Keratinocyte (primary cell): ENCODE data around the gene CENPP. TPM values are rescaled to one million over a fixed set of nuclear protein-coding genes. Genes with fewer than 3 reads are reported as not detected.

ENCODE experiments used
- DNase-seq: peaks from one replicate; pipeline ENCODE4 v3.0.0-alpha.2; 2011; ENCODE audit warnings: low read depth, missing footprints, low spot score
- FAIRE-seq: peaks from 2 replicates; lab custom pipeline; 2011; peaks lifted over from hg19 to GRCh38; lab: Jason Lieb, UNC
- H2AFZ ChIP-seq: 2 replicates; pipeline ENCODE4 v1.6.0; 2012; ENCODE audit warnings: low read length, control low read depth, inconsistent platforms; ENCODE audit not compliant: control insufficient read depth
- H3K27ac ChIP-seq: 2 replicates; pipeline ENCODE4 v1.5.1; 2011; ENCODE audit warnings: low read length; ENCODE audit not compliant: control insufficient read depth, insufficient read depth
- H3K27me3 ChIP-seq: 3 replicates; pipeline ENCODE4 v1.6.0; 2011; ENCODE audit warnings: low read length; ENCODE audit not compliant: control insufficient read depth, insufficient read depth; ENCODE audit errors: extremely low read depth
- H3K36me3 ChIP-seq, 2 experiments: 2 replicates in 1 of 2; 3 replicates in 1 of 2; pipeline ENCODE4 v1.5.1; 2011; ENCODE audit warnings: low read length in 2 of 2, mild to moderate bottlenecking in 1 of 2; ENCODE audit not compliant: control insufficient read depth in 2 of 2, insufficient read depth in 2 of 2; ENCODE audit errors: extremely low read depth in 1 of 2
- H3K4me1 ChIP-seq: 3 replicates; pipeline ENCODE4 v1.5.1; 2011; ENCODE audit warnings: low read length; ENCODE audit not compliant: control insufficient read depth, insufficient read depth; ENCODE audit errors: extremely low read depth
- H3K4me2 ChIP-seq: 3 replicates; pipeline ENCODE4 v1.6.0; 2011; ENCODE audit warnings: low read depth, low read length; ENCODE audit not compliant: control insufficient read depth, insufficient read depth; ENCODE audit errors: extremely low read depth
- H3K4me3 ChIP-seq, 3 experiments: fragments of 200-600 bp in 1 of 3; sonication (generic) in 1 of 3; 2 replicates in 2 of 3; 3 replicates in 1 of 3; pipeline ENCODE4 v1.5.1; 2011 to 2016; ENCODE audit warnings: low read length in 3 of 3, mild to moderate bottlenecking in 3 of 3, control low read depth in 2 of 3, inconsistent platforms in 1 of 3, low read depth in 1 of 3, mixed read lengths in 1 of 3, mixed run types in 1 of 3, moderate library complexity in 1 of 3; ENCODE audit not compliant: control insufficient read depth in 2 of 3, insufficient read depth in 2 of 3; ENCODE audit errors: extremely low read depth in 1 of 3
- H3K79me2 ChIP-seq: 2 replicates; pipeline ENCODE4 v1.6.0; 2012; ENCODE audit warnings: low read length; ENCODE audit not compliant: control insufficient read depth, insufficient read depth
- H3K9ac ChIP-seq: 3 replicates; pipeline ENCODE4 v1.6.0; 2011; ENCODE audit warnings: low read length; ENCODE audit not compliant: control insufficient read depth, insufficient read depth; ENCODE audit errors: extremely low read depth
- H3K9me1 ChIP-seq: 3 replicates; pipeline ENCODE4 v1.6.0; 2011; ENCODE audit warnings: low read length; ENCODE audit not compliant: control insufficient read depth, insufficient read depth; ENCODE audit errors: extremely low read depth
- H3K9me3 ChIP-seq: 2 replicates; pipeline ENCODE4 v1.5.1; 2012; ENCODE audit warnings: low read depth, low read length; ENCODE audit not compliant: control insufficient read depth
- H4K20me1 ChIP-seq: 3 replicates; pipeline ENCODE4 v1.6.0; 2011; ENCODE audit warnings: low read length; ENCODE audit not compliant: control insufficient read depth, insufficient read depth; ENCODE audit errors: extremely low read depth
- EZH2 ChIP-seq: IDR thresholded peaks from one replicate; pipeline ENCODE4 v1.6.1; 2012; ENCODE audit warnings: inconsistent platforms, mild to moderate bottlenecking, low read length, moderate library complexity
- dilution Hi-C: fragments of 300-500 bp; cut with MboI; formaldehyde crosslinking; loops from one replicate; pipeline ENCODE4 v1.7.0; 2020; ENCODE audit warnings: low sequenced_read_pairs; ENCODE audit not compliant: extremely low pct_ligation_motif_present
- polyA plus RNA-seq, 5 experiments: library from polyadenylated mRNA; depleted of rRNA in 3 of 5; stranded (reverse) in 3 of 5; stranded (forward) in 1 of 5; unstranded in 1 of 5; fragments of >200 nt; gene quantifications; 1 replicate in 1 of 5; 2 replicates in 3 of 5; 3 replicates in 1 of 5; pipeline versions ENCODE4 v1.2.1 to v1.2.3, GENCODE V29; 2011 to 2012; ENCODE audit warnings: missing spikeins in 2 of 5, low read depth in 1 of 5, low replicate concordance in 1 of 5
- TF ChIP-seq, protein P1 (sequence below), 3 experiments: IDR thresholded peaks in 1 of 3; conservative IDR thresholded peaks in 1 of 3; optimal IDR thresholded peaks in 1 of 3; 2 replicates in 2 of 3; 3 replicates in 1 of 3; pipeline versions ENCODE3 to v1.5.1; 2011; ENCODE audit warnings: low read length in 3 of 3, mild to moderate bottlenecking in 3 of 3, moderate library complexity in 2 of 3, control low read depth in 1 of 3, inconsistent platforms in 1 of 3; ENCODE audit not compliant: insufficient read depth in 2 of 3; ENCODE audit errors: extremely low read depth in 1 of 3

CENPP gene
- polyA plus RNA-seq, 1 donor (not counting 4 experiments of a cell fraction or from before 2014, with no cell fraction given): 6.7 TPM

GRCh38 chr9:92509050-92509449 lies 183.3 kb downstream of the CENPP start:
- no peak for FAIRE-seq
- H3K4me1 ChIP-seq: peaks cover 36% of the 10 kb centered on the region
- dilution Hi-C loops: no loop called here

DNA sequence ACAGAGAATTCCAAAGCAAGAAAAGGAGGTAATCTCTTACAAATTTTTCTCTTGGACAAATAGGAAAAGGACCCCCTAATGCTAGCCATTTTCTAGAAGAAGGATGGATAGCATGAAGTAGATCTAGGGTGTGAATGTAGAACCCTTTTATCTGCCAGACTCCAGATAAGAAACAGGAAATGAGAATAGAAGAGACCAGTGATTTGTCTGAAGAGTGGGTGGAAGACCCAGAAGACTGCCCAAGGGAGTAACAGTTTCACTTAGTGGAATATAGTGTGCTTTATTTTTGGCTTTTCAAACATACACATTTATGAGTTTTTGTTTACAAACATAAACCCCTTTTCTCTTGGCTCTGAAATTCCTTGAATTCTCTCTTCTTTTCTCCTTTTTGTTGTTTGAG lies 185.0 kb downstream of the CENPP start:
- dilution Hi-C loops: no loop called here

More at GRCh38 chr9:92509050-92509449, 183.3 kb downstream of the CENPP start:
- H3K4me2 ChIP-seq: no peak overlapping the region
- no peak overlapping the region for H3K4me3 ChIP-seq
- no peak overlapping the region for H3K9ac ChIP-seq
- no peak overlapping the region for H3K27ac ChIP-seq
- no peaks in the 10 kb centered on the region for H3K27me3 ChIP-seq
- H2AFZ ChIP-seq: no peak overlapping the region
- no peaks in the 10 kb centered on the region for H3K36me3 ChIP-seq
- no peaks in the 10 kb centered on the region for H3K79me2 ChIP-seq
- no peak for DNase-seq
- H4K20me1 ChIP-seq: no peaks in the 10 kb centered on the region
- no peak for TF ChIP-seq EZH2
- TF ChIP-seq, protein P1, sequence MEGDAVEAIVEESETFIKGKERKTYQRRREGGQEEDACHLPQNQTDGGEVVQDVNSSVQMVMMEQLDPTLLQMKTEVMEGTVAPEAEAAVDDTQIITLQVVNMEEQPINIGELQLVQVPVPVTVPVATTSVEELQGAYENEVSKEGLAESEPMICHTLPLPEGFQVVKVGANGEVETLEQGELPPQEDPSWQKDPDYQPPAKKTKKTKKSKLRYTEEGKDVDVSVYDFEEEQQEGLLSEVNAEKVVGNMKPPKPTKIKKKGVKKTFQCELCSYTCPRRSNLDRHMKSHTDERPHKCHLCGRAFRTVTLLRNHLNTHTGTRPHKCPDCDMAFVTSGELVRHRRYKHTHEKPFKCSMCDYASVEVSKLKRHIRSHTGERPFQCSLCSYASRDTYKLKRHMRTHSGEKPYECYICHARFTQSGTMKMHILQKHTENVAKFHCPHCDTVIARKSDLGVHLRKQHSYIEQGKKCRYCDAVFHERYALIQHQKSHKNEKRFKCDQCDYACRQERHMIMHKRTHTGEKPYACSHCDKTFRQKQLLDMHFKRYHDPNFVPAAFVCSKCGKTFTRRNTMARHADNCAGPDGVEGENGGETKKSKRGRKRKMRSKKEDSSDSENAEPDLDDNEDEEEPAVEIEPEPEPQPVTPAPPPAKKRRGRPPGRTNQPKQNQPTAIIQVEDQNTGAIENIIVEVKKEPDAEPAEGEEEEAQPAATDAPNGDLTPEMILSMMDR (optimal IDR thresholded peaks at IDR 0.05 in 1 of 3, IDR thresholded peaks at IDR 0.05 in 1 of 3, conservative IDR thresholded peaks at IDR 0.05 in 1 of 3; ENCODE audit: extremely low read depth in 1 of 3, insufficient read depth in 2 of 3, low read length in 3 of 3): no peak
- H3K9me1 ChIP-seq: no peaks in the 10 kb centered on the region
- no peaks in the 10 kb centered on the region for H3K9me3 ChIP-seq

More for the DNA sequence above, 185.0 kb downstream of the CENPP start:
- H2AFZ ChIP-seq: no peak overlapping the region
- no peak overlapping the region for H3K9ac ChIP-seq
- FAIRE-seq: no peak
- H3K79me2 ChIP-seq: no peaks in the 10 kb centered on the region
- no peak for DNase-seq
- H3K4me2 ChIP-seq: no peak overlapping the region
- no peaks in the 10 kb centered on the region for H3K9me1 ChIP-seq
- no peaks in the 10 kb centered on the region for H3K27me3 ChIP-seq
- no peak for TF ChIP-seq EZH2
- TF ChIP-seq, protein P1 (optimal IDR thresholded peaks at IDR 0.05 in 1 of 3, IDR thresholded peaks at IDR 0.05 in 1 of 3, conservative IDR thresholded peaks at IDR 0.05 in 1 of 3; ENCODE audit: extremely low read depth in 1 of 3, insufficient read depth in 2 of 3, low read length in 3 of 3): no peak
- no peak overlapping the region for H3K27ac ChIP-seq
- H3K9me3 ChIP-seq: no peaks in the 10 kb centered on the region
- no peaks in the 10 kb centered on the region for H3K36me3 ChIP-seq
- H3K4me3 ChIP-seq: no peak overlapping the region
- no peaks in the 10 kb centered on the region for H4K20me1 ChIP-seq
- H3K4me1 ChIP-seq: peaks cover 24% of the 10 kb centered on the region
